Stimulated activated naive B cell treated with anti-CD40 and anti-IgM and Interleukin-4, amounts not matched to agents 10 μg/mL and 1 μg/mL and 100 μg/mL, for 72 hours (primary cell): ENCODE results near the gene SLC4A11.
"Not testable (repeated sequence)": the region's sequence is repeated elsewhere in the genome, so short reads cannot be mapped to it uniquely, and the experiment has no call there.

Source experiments
- ATAC-seq, 2 donors: fragments of 150-1000 bp; cut with Tn5 transposase; replicated peaks; 2 replicates each; pipeline ENCODE4 v1.10.0; 2021; ENCODE audit warnings: moderate library complexity in 1 of 2
- DNase-seq: peaks from one replicate; pipeline ENCODE4 v3.0.0; 2021
- H3K27ac Mint-ChIP-seq: one replicate; pipeline ENCODE4 v1.8.0; 2022; ENCODE audit warnings: mild to moderate bottlenecking, mixed read lengths
- H3K27me3 Mint-ChIP-seq, 2 donors: one replicate each; pipeline ENCODE4 v1.8.0; 2022; ENCODE audit warnings: mixed read lengths in 2 of 2
- H3K36me3 Mint-ChIP-seq, 2 donors: one replicate each; pipeline ENCODE4 v1.8.0; 2022; ENCODE audit warnings: mixed read lengths in 2 of 2, mild to moderate bottlenecking in 1 of 2
- H3K4me1 Mint-ChIP-seq, 2 donors: one replicate each; pipeline ENCODE4 v1.8.0; 2022; ENCODE audit warnings: mixed read lengths in 2 of 2, mild to moderate bottlenecking in 1 of 2
- H3K4me3 Mint-ChIP-seq, 2 donors: one replicate each; pipeline ENCODE4 v1.8.0; 2022; ENCODE audit warnings: mild to moderate bottlenecking in 2 of 2, mixed read lengths in 2 of 2, moderate library complexity in 1 of 2
- H3K9me3 Mint-ChIP-seq, 2 donors: one replicate each; pipeline ENCODE4 v1.8.0; 2022; ENCODE audit warnings: mixed read lengths in 2 of 2, mild to moderate bottlenecking in 1 of 2

Gene SLC4A11

DNA sequence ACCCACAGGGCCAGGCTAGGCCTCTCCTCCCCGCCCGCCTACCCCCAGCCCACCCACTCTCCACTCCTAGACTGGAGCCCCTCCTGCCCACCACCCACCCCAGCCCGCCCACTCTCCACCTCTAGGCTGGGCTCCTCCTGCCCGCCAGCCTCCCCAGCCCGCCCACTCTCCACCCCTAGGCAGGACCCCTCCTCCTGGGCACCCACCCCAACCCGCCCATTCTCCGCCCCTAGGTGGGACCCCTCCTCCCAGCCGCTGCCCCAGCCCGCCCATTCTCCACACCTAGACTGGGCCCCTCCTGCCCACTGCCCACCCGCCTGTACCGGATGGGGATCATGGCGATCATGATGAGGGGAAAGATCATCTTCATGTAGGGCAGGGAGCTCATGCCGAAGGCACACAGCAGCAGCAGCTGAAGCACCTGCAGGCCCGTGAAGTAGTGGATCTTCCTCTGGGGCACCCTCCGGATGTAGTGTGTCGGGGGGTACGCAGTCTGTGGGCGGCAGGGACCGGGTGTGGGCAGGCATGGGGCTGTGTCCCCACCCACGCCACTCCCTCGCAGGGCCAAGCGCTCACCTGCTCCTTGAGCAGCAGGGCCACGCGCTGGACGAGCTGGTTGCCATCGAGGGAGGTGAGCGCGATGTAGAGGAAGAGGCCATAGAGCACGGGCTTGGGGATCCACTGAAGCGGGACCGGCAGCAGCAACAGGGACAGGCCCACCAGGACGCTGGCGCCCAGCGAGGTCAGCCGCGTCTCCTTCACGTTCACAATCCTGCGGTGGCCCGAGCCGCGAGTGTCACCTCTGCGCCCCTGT lies 10.8 kb downstream of the SLC4A11 start:
- peak overlapping the region; percentile 25 for H3K27ac Mint-ChIP-seq
- H3K4me1 Mint-ChIP-seq, result peaks cover 7 to 17% of the 10 kb centered on the region in 2 donors
- no peak overlapping the region for H3K4me3 Mint-ChIP-seq
- ATAC-seq (no peak), DNase-seq (no peak)
- peaks cover 9 to 25% of the 10 kb centered on the region in 2 donors for H3K36me3 Mint-ChIP-seq
- H3K27me3 Mint-ChIP-seq, result no peaks in the 10 kb centered on the region
- H3K9me3 Mint-ChIP-seq, result no peaks in the 10 kb centered on the region

DNA sequence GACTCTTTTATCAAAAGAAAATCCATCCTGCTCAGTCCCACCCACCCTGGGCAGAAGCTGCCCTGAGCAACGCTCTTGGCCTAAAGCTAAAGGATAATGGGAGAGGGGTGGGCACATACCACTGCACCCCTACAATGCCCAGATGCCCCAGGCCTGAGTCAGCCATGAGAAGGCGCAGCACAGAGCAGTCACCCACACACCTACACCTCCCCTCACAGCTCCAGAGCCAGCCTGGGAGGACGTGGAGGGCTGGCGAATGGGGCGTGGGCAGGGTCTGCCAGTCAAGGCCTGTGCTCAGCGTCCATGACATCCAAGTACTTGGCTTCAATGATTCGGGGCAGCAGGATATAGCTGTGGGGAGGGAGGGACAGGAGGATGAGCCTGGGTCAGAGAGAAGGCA lies 11.5 kb downstream of the SLC4A11 start:
- H3K27me3 Mint-ChIP-seq, result no peaks in the 10 kb centered on the region
- ATAC-seq, result no peak
- H3K36me3 Mint-ChIP-seq, result peaks cover 15 to 27% of the 10 kb centered on the region in 2 donors
- no peak overlapping the region for H3K27ac Mint-ChIP-seq
- no peak overlapping the region for H3K4me3 Mint-ChIP-seq
- no peak for DNase-seq
- peaks cover 11 to 23% of the 10 kb centered on the region in 2 donors for H3K4me1 Mint-ChIP-seq
- no peaks in the 10 kb centered on the region for H3K9me3 Mint-ChIP-seq

DNA sequence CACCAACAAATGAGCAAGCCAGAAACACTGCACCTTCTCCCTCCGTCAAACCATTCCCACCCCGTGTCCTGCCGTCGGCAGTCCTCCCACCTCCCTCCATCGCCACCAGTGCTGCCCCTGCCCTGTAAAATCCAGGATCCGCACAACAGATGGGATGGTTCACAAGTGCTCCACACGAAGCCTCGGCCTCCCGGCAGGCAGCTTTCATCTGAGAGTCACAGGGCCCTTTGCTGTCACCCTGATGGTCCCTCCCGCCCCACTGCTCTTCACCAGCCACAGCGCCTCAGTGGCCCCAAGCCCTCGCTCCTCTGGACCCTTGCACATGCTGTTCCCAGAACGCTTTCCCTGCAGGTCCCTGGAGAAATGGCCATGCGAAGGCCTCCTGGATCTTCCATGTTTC lies 12.1 kb downstream of the SLC4A11 start:
- Mint-ChIP-seq H3K27me3 (no peaks in the 10 kb centered on the region), H3K4me1 (peaks cover 11 to 30% of the 10 kb centered on the region in 2 donors), H3K36me3 (peaks cover 16 to 28% of the 10 kb centered on the region in 2 donors), H3K9me3 (no peaks in the 10 kb centered on the region), H3K4me3 (no peak overlapping the region), H3K27ac (no peak overlapping the region)
- ATAC-seq (no peak), DNase-seq (no peak)

GRCh38 chr20:3226093-3226492 lies 12.9 kb downstream of the SLC4A11 start:
- Mint-ChIP-seq H3K9me3 (no peaks in the 10 kb centered on the region), H3K27me3 (no peaks in the 10 kb centered on the region), H3K36me3 (peaks cover 24 to 36% of the 10 kb centered on the region in 2 donors), H3K27ac (peak overlapping the region; percentile 14), H3K4me1 (peaks cover 12 to 37% of the 10 kb centered on the region in 2 donors), H3K4me3 (no peak overlapping the region)
- ATAC-seq (no peak), DNase-seq (no peak)

- H3K36me3 Mint-ChIP-seq, result peaks cover 29 to 46% of the 10 kb centered on the region in 2 donors
- DNase-seq (no peak), ATAC-seq (no peak)
- no peak overlapping the region for H3K4me3 Mint-ChIP-seq
- no peaks in the 10 kb centered on the region for H3K27me3 Mint-ChIP-seq
- peaks cover 14 to 37% of the 10 kb centered on the region in 2 donors for H3K4me1 Mint-ChIP-seq
- H3K9me3 Mint-ChIP-seq, result no peaks in the 10 kb centered on the region
- H3K27ac Mint-ChIP-seq, result no peak overlapping the region
These were observed 14.1 kb downstream of the SLC4A11 start for GRCh38 chr20:3224681-3225421.

DNA sequence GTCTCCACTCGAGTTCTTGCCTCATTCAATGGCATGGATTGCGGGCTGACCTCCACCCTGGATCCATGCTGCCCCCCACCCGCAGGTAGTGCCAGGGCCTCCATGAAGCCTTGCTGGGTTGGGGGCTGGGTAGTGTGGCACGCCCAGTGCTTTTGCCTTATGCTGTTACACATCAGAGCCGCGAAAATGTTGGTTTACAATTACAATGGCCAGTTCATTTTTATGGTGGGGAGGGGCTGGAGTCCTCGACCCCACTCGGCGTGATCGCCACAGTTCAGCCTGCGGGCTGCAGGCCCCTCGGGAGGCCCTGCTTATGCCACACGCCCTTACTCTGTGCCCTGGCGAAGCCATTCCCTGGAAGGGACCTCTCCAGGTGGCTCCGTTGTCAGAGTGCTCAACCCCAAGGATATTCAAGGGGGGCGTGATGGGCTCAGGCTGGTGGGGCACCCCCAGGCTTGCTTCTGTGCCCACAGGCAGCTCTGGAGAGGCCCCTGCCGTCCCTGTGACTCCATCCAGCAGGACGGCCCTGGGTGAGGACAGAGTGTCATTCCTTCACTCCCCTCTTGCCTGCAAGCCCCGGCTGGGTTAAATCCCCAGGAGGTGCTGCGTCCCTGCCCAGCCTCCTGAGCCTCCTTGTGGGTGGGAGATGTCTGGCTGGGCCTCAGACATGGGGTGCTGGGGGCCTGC lies 14.9 kb downstream of the SLC4A11 start:
- peak overlapping the region; percentile 47 for H3K27ac Mint-ChIP-seq
- peaks cover 29 to 47% of the 10 kb centered on the region in 2 donors for H3K36me3 Mint-ChIP-seq
- H3K4me3 Mint-ChIP-seq, result no peak overlapping the region
- no peak for ATAC-seq
- DNase-seq, result no peak
- no peaks in the 10 kb centered on the region for H3K9me3 Mint-ChIP-seq
- H3K4me1 Mint-ChIP-seq, result peaks cover 14 to 37% of the 10 kb centered on the region in 2 donors
- no peaks in the 10 kb centered on the region for H3K27me3 Mint-ChIP-seq

- H3K9me3 Mint-ChIP-seq, result no peaks in the 10 kb centered on the region
- H3K4me3 Mint-ChIP-seq, result no peak overlapping the region
- ATAC-seq (no peak), DNase-seq (no peak)
- no peaks in the 10 kb centered on the region for H3K27me3 Mint-ChIP-seq
- H3K4me1 Mint-ChIP-seq, result peaks cover 14 to 39% of the 10 kb centered on the region in 2 donors
- H3K36me3 Mint-ChIP-seq, result peaks cover 30 to 46% of the 10 kb centered on the region in 2 donors
- H3K27ac Mint-ChIP-seq, result peak overlapping the region; percentile 47
These were observed 15.4 kb downstream of the SLC4A11 start for GRCh38 chr20:3223651-3223993.

DNA sequence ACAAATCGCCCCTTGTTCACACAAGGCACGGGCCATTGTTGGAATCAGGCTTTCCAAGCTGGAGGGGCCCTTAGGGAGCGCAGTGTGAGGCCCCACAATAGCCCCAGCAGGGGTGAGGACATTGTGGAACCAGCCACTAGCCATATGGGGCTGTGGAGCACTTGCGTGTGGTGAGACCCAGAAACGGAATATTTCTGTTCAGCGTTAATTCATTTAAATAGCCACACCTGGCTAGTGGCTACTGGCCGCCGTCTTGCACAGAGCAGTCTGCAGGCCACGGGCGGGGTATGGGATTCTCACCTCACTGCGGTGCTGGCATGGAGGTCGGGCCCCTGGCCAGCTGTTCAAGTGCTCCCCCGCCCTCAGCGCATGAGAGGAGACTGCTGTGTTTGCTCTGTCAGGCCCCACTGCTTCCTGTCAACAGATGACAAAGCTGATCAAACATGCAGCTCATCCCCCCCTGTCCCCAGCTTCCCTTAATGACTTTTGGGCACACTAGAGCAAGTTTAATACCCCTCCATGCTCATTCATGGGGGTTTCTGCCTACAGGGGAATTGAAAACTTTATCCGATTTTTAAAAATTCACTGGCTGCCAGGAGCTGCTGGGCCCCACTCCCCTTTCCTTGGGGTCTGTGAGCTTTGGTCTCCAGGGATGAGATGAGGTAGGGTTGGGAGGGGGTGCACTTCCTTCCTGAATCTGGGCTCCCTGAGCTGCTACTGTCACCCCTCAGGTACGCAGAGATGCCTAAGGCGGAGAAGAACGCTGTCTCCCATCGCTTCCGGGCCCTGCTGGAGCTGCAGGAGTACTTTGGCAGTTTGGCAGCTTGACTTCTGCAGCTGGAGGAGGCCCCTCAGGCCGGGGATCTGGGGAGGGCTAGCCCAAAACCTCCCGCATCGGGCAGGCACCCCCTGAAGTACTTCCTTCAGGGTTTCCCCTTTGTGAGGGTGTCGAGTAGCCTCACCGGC lies 16.1 kb downstream of the SLC4A11 start:
- H3K9me3 Mint-ChIP-seq, result no peaks in the 10 kb centered on the region
- ATAC-seq (peak; percentile 87 to 89), DNase-seq (peak; percentile 40)
- H3K36me3 Mint-ChIP-seq, result peaks cover 33 to 49% of the 10 kb centered on the region in 2 donors
- no peak overlapping the region for H3K4me3 Mint-ChIP-seq
- peaks cover 18 to 43% of the 10 kb centered on the region in 2 donors for H3K4me1 Mint-ChIP-seq
- H3K27me3 Mint-ChIP-seq, result no peaks in the 10 kb centered on the region
- H3K27ac Mint-ChIP-seq, result peak overlapping the region; percentile 59

DNA sequence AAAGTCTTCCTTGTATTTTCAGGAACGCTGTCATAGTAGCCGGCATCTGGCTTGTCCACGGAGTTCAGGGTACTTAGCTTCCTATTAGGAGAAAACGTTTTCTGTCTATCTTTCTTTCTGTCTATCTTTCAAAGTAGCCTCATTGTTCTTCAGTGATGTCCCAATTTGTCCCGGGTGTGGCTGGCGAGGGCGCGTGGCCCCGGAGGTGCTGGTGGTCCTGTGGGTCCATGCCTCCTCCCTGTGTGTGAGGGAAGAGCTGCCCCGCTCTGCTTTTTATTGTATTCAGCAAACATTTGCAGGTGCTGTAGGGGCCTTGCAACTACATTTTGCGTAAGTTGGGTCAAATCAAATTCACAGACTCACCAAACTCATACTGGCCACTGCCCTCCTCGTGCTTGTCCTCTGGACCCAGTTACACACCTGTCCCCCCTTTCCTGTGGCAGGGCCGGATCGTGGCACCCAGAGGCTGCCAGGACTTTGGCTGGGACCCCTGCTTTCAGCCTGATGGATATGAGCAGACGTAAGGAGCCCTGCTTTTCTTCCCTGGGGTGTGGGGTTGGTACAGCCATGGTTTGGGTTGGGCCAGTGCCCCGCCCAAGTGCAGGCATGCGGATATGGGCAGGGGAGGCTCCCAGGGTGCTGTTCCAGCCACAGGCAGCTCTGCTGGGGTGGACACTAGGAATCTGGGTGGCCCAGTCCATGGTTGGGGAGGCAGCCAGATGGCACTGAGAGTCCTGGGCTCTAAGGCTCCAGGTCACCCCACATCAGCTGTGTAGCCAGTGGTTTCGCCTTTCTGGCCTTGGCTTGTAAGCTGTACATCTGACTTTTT lies 17.4 kb downstream of the SLC4A11 start:
- Mint-ChIP-seq H3K36me3 (peaks cover 30 to 42% of the 10 kb centered on the region in 2 donors), H3K4me1 (peaks cover 18 to 43% of the 10 kb centered on the region in 2 donors), H3K4me3 (no peak overlapping the region), H3K9me3 (no peaks in the 10 kb centered on the region), H3K27me3 (no peaks in the 10 kb centered on the region), H3K27ac (no peak overlapping the region)
- DNase-seq (no peak), ATAC-seq (no peak)

DNA sequence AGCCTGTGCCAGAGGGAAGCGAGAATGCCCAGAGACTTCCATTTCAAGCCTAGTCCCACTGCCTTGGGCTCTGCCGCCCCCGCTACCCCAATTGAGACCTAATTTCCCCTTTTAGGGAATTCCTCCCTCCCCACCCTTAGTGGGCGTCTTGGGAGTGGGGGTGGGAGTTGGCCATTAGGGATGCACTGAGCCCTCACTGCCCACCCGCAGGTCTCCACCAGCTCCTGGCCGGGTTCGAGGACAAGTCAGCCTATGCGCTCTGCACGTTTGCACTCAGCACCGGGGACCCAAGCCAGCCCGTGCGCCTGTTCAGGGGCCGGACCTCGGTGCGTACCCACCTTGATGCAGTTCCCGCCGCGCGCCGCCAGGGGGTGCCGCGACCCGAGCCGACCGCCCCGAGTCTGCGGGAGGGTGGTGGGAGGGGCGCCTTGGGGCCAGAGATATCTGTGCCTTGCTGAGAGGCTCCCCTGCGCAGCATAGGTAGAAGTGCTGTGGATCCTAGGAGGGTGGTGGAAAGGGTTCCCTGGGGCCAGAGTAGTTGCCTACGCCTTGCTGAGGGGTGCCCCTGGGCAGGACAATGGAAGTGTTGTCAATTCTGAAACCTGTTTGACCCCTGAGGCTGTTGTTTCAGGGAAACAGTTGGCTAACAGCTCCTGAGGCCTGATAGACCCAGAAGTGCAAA lies 20.5 kb downstream of the SLC4A11 start:
- Mint-ChIP-seq H3K27me3 (no peaks in the 10 kb centered on the region), H3K36me3 (peaks cover 38% of the 10 kb centered on the region in 2 donors), H3K9me3 (no peaks in the 10 kb centered on the region), H3K4me3 (no peak overlapping the region), H3K27ac (no peak overlapping the region), H3K4me1 (peaks cover 17 to 36% of the 10 kb centered on the region in 2 donors)
- peak; percentile 78 to 80 for ATAC-seq
- DNase-seq, result peak; percentile 61

DNA sequence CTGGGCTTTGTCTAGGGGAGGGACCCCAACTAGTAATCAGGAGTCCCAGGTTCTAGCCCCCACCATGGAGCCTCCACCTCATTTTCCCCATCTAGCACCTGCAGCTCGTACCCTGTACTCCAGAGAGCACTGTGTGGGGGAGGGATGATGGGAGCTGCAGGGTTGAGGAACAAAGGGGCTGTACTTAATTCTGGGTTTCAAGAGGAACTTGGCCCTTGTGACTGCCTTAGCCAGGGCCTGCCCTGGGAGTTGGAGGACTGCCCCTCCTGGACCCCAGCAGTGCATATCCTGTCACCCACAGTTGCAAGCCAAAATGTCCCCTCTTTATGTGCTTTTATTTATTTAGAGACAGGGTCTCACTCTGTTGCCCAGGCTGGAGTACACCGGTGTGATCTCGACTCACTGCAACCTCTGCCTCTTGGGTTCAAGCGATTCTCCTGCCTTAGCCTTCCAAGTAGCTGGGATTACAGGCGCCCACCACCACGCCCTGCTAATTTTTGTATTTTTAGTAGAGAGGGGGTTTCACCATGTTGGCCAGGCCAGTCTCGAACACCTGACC lies 23.6 kb downstream of the SLC4A11 start:
- H3K27ac Mint-ChIP-seq, H3K27me3 Mint-ChIP-seq, H3K4me3 Mint-ChIP-seq, DNase-seq, H3K9me3 Mint-ChIP-seq, ATAC-seq: not testable (repeated sequence)
- peaks cover 12 to 19% of the 10 kb centered on the region in 2 donors for H3K4me1 Mint-ChIP-seq
- peaks cover 19 to 28% of the 10 kb centered on the region in 2 donors for H3K36me3 Mint-ChIP-seq

GRCh38 chr20:3213226-3213625 lies 25.8 kb downstream of the SLC4A11 start:
- ATAC-seq (no peak), DNase-seq (no peak)
- peaks cover 16 to 28% of the 10 kb centered on the region in 2 donors for H3K36me3 Mint-ChIP-seq
- no peak overlapping the region for H3K27ac Mint-ChIP-seq
- H3K9me3 Mint-ChIP-seq, result no peaks in the 10 kb centered on the region
- no peak overlapping the region for H3K4me3 Mint-ChIP-seq
- no peaks in the 10 kb centered on the region for H3K27me3 Mint-ChIP-seq
- peaks cover 17 to 25% of the 10 kb centered on the region in 2 donors for H3K4me1 Mint-ChIP-seq
